22Rv1 (cell line): ENCODE data around the gene VWA5A.

Experiments used
- H3K27ac ChIP-seq: fragments of 450-650 bp; 2 replicates; pipeline ENCODE4 v1.5.1; 2017
- CTCF ChIP-seq: fragments of 450-650 bp; IDR thresholded peaks from 2 replicates; pipeline ENCODE4 v1.5.1; 2017; ENCODE audit warnings: mild to moderate bottlenecking
- ZFX ChIP-seq: fragments of 450-650 bp; IDR thresholded peaks from 2 replicates; pipeline ENCODE4 v1.6.1; 2017; ENCODE audit warnings: antibody characterized with exemption, borderline replicate concordance

VWA5A gene

GRCh38 chr11:124183068-124183467 is 67.8 kb downstream of the VWA5A start, which contains the start of gene OR10D3:
Gene OR10D3 (plus strand): TSS chr11:124183345. CDS start chr11:124185270, 1,925 bp downstream.
- TF ChIP-seq CTCF (no peak), ZFX (no peak)

GRCh38 chr11:124190298-124191139 is 75.3 kb downstream of the VWA5A start:
- no peak overlapping the region for H3K27ac ChIP-seq
- TF ChIP-seq ZFX: no peak
- TF ChIP-seq CTCF: no peak

More at GRCh38 chr11:124183068-124183467, 67.8 kb downstream of the VWA5A start, which contains the start of gene OR10D3:
- no peak within 1 kb of the TSS for H3K27ac ChIP-seq

- no peak overlapping the region for H3K27ac ChIP-seq
- no peak for TF ChIP-seq CTCF
- TF ChIP-seq ZFX: no peak
These were observed 78.2 kb downstream of the VWA5A start for GRCh38 chr11:124193221-124194010.

- TF ChIP-seq ZFX (no peak), CTCF (no peak)
- H3K27ac ChIP-seq: no peak overlapping the region
These were observed 79.3 kb downstream of the VWA5A start for GRCh38 chr11:124194293-124195188.

GRCh38 chr11:124195189-124195734 is 80.0 kb downstream of the VWA5A start:
- TF ChIP-seq CTCF: peak; percentile 84
- TF ChIP-seq ZFX: no peak
- H3K27ac ChIP-seq: no peak overlapping the region
